HCT116 (cell line): ENCODE measurements around the gene SPHKAP. TPM values are rescaled to one million over a fixed set of nuclear protein-coding genes. Genes with fewer than 3 reads are reported as not detected.
"Not testable (repeated sequence)": the region's sequence is repeated elsewhere in the genome, so short reads cannot be mapped to it uniquely, and the experiment has no call there.

ENCODE experiments used
- ATAC-seq: fragments of 200-7000 bp; cut with Tn5 transposase; 2 replicates; pipeline ENCODE4 v1.9.1; 2020; ENCODE audit warnings: mild to moderate bottlenecking, moderate library complexity
- BruUV-seq: library from RNA; stranded (reverse); fragments of 400-500 nt; replicated peaks from 2 replicates; lab custom pipeline; 2021; lab: Mats Ljungman, UMichigan
- CTCF ChIA-PET: fragments of 300-600 bp; sonication (Branson Sonifier 250); formaldehyde crosslinking; loops from one replicate; lab custom pipeline; 2021; ENCODE audit warnings: antibody characterized with exemption; lab: Charles Lee
- POLR2A ChIA-PET: fragments of 300-600, 350-600 bp; sonication (Branson Sonifier 250); formaldehyde crosslinking; loops from one replicate; lab custom pipeline; 2021; ENCODE audit warnings: antibody characterized with exemption; lab: Charles Lee
- RAD21 ChIA-PET, 2 experiments: fragments of 300-600 bp; sonication (Branson Sonifier 250); formaldehyde crosslinking; loops; one replicate each; lab custom pipeline; 2023; ENCODE audit warnings: low total read pairs in 2 of 2; ENCODE audit not compliant: uncharacterized antibody in 2 of 2, unreplicated experiment in 2 of 2, low non-redundant PET in 1 of 2; lab: Charles Lee
- DNase-seq: peaks from one replicate; pipeline ENCODE4 v3.0.0-alpha.2; 2010; ENCODE audit warnings: low read depth, low spot score
- H2AFZ ChIP-seq: fragments of 200-600 bp; shearing (Covaris generic), sonication (generic); 2 replicates; pipeline ENCODE4 v1.6.1; 2017; ENCODE audit warnings: low read depth, mixed run types, mixed read lengths, antibody characterized with exemption, low read length; ENCODE audit not compliant: poor library complexity, severe bottlenecking
- H3K27ac ChIP-seq: 2 replicates; pipeline ENCODE4 v1.5.1; 2012; ENCODE audit warnings: low read depth, low read length
- H3K27me3 ChIP-seq: fragments of 200-600 bp; sonication (generic); 2 replicates; pipeline ENCODE4 v1.6.1; 2016; ENCODE audit warnings: mixed run types, low read length, mixed read lengths; ENCODE audit not compliant: insufficient read depth
- H3K36me3 ChIP-seq, 2 experiments: fragments of 200-500 bp in 1 of 2; fragments of 200-600 bp in 1 of 2; sonication (Bioruptor generic) in 1 of 2; sonication (generic) in 1 of 2; 2 replicates each; pipeline versions ENCODE4 v1.5.1 to v1.6.1; 2014 to 2016; ENCODE audit warnings: low read length in 2 of 2, inconsistent platforms in 1 of 2, mixed read lengths in 1 of 2, mixed run types in 1 of 2; ENCODE audit not compliant: insufficient read depth in 2 of 2, control insufficient read depth in 1 of 2
- H3K4me1 ChIP-seq, 2 experiments: fragments of 200-600 bp in 1 of 2; sonication (generic) in 1 of 2; 2 replicates each; pipeline versions ENCODE4 v1.5.1 to v1.6.1; 2012 to 2017; ENCODE audit warnings: low read length in 2 of 2, inconsistent platforms in 1 of 2, mild to moderate bottlenecking in 1 of 2, mixed read lengths in 1 of 2, mixed run types in 1 of 2, moderate library complexity in 1 of 2; ENCODE audit not compliant: insufficient read depth in 2 of 2, control insufficient read depth in 1 of 2
- H3K4me2 ChIP-seq: fragments of 200-600 bp; sonication (generic); 2 replicates; pipeline ENCODE4 v1.6.1; 2017; ENCODE audit warnings: mixed run types, low read length, mixed read lengths
- H3K4me3 ChIP-seq, 2 experiments: fragments of 200-600 bp in 1 of 2; sonication (generic) in 1 of 2; replicated peaks in 1 of 2; 2 replicates each; pipeline ENCODE4 v1.5.1; 2011 to 2016; ENCODE audit warnings: low read length in 2 of 2, control low read depth in 1 of 2, low read depth in 1 of 2, mild to moderate bottlenecking in 1 of 2, mixed read lengths in 1 of 2, mixed run types in 1 of 2
- H3K79me2 ChIP-seq: fragments of 200-600 bp; sonication (generic); 2 replicates; pipeline ENCODE4 v1.6.1; 2017; ENCODE audit warnings: mild to moderate bottlenecking, mixed run types, low read length, moderate library complexity, mixed read lengths; ENCODE audit not compliant: insufficient read depth
- H3K9ac ChIP-seq: fragments of 200-600 bp; sonication (generic); 2 replicates; pipeline ENCODE4 v1.6.1; 2016; ENCODE audit warnings: low read length, mixed read lengths
- H3K9me2 ChIP-seq: fragments of 200-600 bp; sonication (generic), shearing (Covaris generic); 2 replicates; pipeline ENCODE4 v1.6.1; 2017; ENCODE audit warnings: mixed run types, mild to moderate bottlenecking, moderate library complexity; ENCODE audit not compliant: insufficient read depth
- H3K9me3 ChIP-seq, 2 experiments: fragments of 200-500 bp in 1 of 2; fragments of 200-600 bp in 1 of 2; sonication (Bioruptor generic) in 1 of 2; sonication (generic) in 1 of 2; 2 replicates each; pipeline ENCODE4 v1.6.1; 2014 to 2017; ENCODE audit warnings: low read length in 2 of 2, mixed read lengths in 2 of 2, inconsistent platforms in 1 of 2, low read depth in 1 of 2, mild to moderate bottlenecking in 1 of 2, mixed run types in 1 of 2, moderate library complexity in 1 of 2; ENCODE audit not compliant: control insufficient read depth in 1 of 2, insufficient read depth in 1 of 2
- H4K20me1 ChIP-seq: fragments of 200-600 bp; sonication (generic), shearing (Covaris generic); 2 replicates; pipeline ENCODE4 v1.6.1; 2017; ENCODE audit warnings: mixed run types, mild to moderate bottlenecking, moderate library complexity; ENCODE audit not compliant: insufficient read depth
- ATF3 ChIP-seq: IDR thresholded peaks from 2 replicates; pipeline ENCODE4 v1.6.1; 2012
- CBX3 ChIP-seq: IDR thresholded peaks from 2 replicates; pipeline ENCODE4 v1.6.1; 2012; ENCODE audit warnings: low read depth
- CEBPB ChIP-seq: IDR thresholded peaks from 2 replicates; pipeline ENCODE4 v1.6.1; 2012; ENCODE audit warnings: low read depth
- EGR1 ChIP-seq: IDR thresholded peaks from 2 replicates; pipeline ENCODE4 v1.6.1; 2012; ENCODE audit warnings: low read depth
- ELF1 ChIP-seq: IDR thresholded peaks from 2 replicates; pipeline ENCODE4 v1.6.1; 2012; ENCODE audit warnings: low read depth, borderline replicate concordance
- EZH2 ChIP-seq: fragments of 200-600 bp; sonication (generic); IDR thresholded peaks from 2 replicates; pipeline ENCODE4 v1.6.1; 2017; ENCODE audit warnings: antibody characterized with exemption, mixed run types
- EZH2phosphoT487 ChIP-seq: fragments of 200-600 bp; IDR thresholded peaks from 2 replicates; pipeline ENCODE4 v1.6.1; 2018; ENCODE audit warnings: antibody characterized with exemption, borderline replicate concordance
- JUND ChIP-seq: IDR thresholded peaks from 2 replicates; pipeline ENCODE4 v1.6.1; 2012
- MAX ChIP-seq: IDR thresholded peaks from 2 replicates; pipeline ENCODE4 v1.6.1; 2012
- POLR2AphosphoS5 ChIP-seq: IDR thresholded peaks from 2 replicates; pipeline ENCODE4 v1.6.1; 2011; ENCODE audit warnings: mild to moderate bottlenecking, low read depth, low read length, moderate library complexity
- RAD21 ChIP-seq: IDR thresholded peaks from 2 replicates; pipeline ENCODE4 v1.6.1; 2012; ENCODE audit warnings: low read depth, mild to moderate bottlenecking
- REST ChIP-seq: IDR thresholded peaks from 2 replicates; pipeline ENCODE4 v1.6.1; 2012; ENCODE audit warnings: low read depth
- SIN3A ChIP-seq: IDR thresholded peaks from 2 replicates; pipeline ENCODE4 v1.6.1; 2012; ENCODE audit warnings: low read depth
- TCF7L2 ChIP-seq: IDR thresholded peaks from 2 replicates; pipeline ENCODE4 v1.7.0; 2011; ENCODE audit warnings: borderline replicate concordance, inconsistent platforms; ENCODE audit not compliant: insufficient read depth, insufficient read length; ENCODE audit errors: extremely low read depth
- YY1 ChIP-seq: IDR thresholded peaks from 2 replicates; pipeline ENCODE4 v1.6.1; 2011; ENCODE audit warnings: low read length, low read depth, moderate library complexity, mild to moderate bottlenecking; ENCODE audit not compliant: insufficient replicate concordance; ENCODE audit errors: extremely low read depth
- intact Hi-C: fragments of 100-400 bp; cut with micrococcal nuclease; formaldehyde crosslinking; loops from 2 replicates; pipeline ENCODE4 v1.10.0; 2022
- total RNA-seq: library from RNA; stranded (reverse); gene quantifications from one replicate; pipeline ENCODE4 v1.2.1, GENCODE V29; 2021; ENCODE audit not compliant: unreplicated experiment
- TF ChIP-seq, protein P1 (sequence below): IDR thresholded peaks from 2 replicates; pipeline ENCODE4 v1.6.1; 2011; ENCODE audit warnings: mild to moderate bottlenecking, low read length, moderate library complexity; ENCODE audit not compliant: insufficient replicate concordance; ENCODE audit errors: extremely low read depth

SPHKAP gene
- total RNA-seq, 1 experiment from 2014 or later = not detected

GRCh38 chr2:228076695-228077094 lies 104.8 kb downstream of the SPHKAP start:
- DNase-seq, H4K20me1 ChIP-seq, ATAC-seq, BruUV-seq, H3K4me3 ChIP-seq, RAD21 ChIA-PET, H3K9me2 ChIP-seq, H3K27me3 ChIP-seq, H3K9ac ChIP-seq, H3K9me3 ChIP-seq, intact Hi-C loops, H3K4me1 ChIP-seq, H3K79me2 ChIP-seq, POLR2A ChIA-PET, H3K4me2 ChIP-seq, H2AFZ ChIP-seq, CTCF ChIA-PET, H3K27ac ChIP-seq, H3K36me3 ChIP-seq: not testable (repeated sequence)

DNA sequence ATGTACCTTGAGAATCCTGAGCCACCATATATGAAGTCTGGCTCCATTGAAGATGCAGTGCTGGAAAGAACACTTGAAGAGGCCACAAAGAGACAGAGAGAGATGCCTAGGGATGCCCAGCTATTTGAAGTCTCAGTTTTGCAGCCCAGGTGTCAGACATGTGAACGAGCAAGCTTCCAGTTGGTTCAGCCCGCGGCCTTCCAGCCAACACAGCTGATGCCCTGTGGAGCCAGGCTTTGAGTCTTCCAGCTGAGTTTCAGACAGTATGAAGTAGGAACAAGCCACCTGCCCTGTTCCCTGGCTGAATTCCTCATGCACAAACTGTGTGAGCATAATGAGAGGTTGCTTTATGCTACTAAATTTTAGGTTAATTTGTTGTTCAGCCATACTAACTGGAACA lies 108.8 kb downstream of the SPHKAP start:
- no peak for ATAC-seq
- DNase-seq = no peak
- intact Hi-C loops = no loop called here
- no peak overlapping the region for H3K27ac ChIP-seq
- H3K4me1 ChIP-seq = no peaks in the 10 kb centered on the region
- H3K27me3 ChIP-seq = no peaks in the 10 kb centered on the region
- ChIA-PET POLR2A (no interaction called here), CTCF (no interaction called here), RAD21 (no interaction called here)
- no peaks in the 10 kb centered on the region for H4K20me1 ChIP-seq
- H3K9me2 ChIP-seq = no peaks in the 10 kb centered on the region
- no peaks in the 10 kb centered on the region for H3K79me2 ChIP-seq
- H3K9me3 ChIP-seq = no peaks in the 10 kb centered on the region
- H3K4me2 ChIP-seq = no peak overlapping the region
- no peak overlapping the region for H3K4me3 ChIP-seq
- no peak overlapping the region for H2AFZ ChIP-seq
- H3K9ac ChIP-seq = no peak overlapping the region
- no peaks in the 10 kb centered on the region for H3K36me3 ChIP-seq
- no TSS peak for BruUV-seq
- TF ChIP-seq EGR1 = no peak
- TF ChIP-seq CBX3 = no peak
- no peak for TF ChIP-seq EZH2phosphoT487
- TF ChIP-seq POLR2AphosphoS5 = no peak
- TF ChIP-seq YY1 = no peak
- TF ChIP-seq ATF3 = no peak
- no peak for TF ChIP-seq RAD21
- TF ChIP-seq SIN3A = no peak
- no peak for TF ChIP-seq TCF7L2
- TF ChIP-seq JUND = no peak
- no peak for TF ChIP-seq EZH2
- TF ChIP-seq, protein P1, sequence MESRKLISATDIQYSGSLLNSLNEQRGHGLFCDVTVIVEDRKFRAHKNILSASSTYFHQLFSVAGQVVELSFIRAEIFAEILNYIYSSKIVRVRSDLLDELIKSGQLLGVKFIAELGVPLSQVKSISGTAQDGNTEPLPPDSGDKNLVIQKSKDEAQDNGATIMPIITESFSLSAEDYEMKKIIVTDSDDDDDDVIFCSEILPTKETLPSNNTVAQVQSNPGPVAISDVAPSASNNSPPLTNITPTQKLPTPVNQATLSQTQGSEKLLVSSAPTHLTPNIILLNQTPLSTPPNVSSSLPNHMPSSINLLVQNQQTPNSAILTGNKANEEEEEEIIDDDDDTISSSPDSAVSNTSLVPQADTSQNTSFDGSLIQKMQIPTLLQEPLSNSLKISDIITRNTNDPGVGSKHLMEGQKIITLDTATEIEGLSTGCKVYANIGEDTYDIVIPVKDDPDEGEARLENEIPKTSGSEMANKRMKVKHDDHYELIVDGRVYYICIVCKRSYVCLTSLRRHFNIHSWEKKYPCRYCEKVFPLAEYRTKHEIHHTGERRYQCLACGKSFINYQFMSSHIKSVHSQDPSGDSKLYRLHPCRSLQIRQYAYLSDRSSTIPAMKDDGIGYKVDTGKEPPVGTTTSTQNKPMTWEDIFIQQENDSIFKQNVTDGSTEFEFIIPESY = no peak
- TF ChIP-seq REST = no peak
- no peak for TF ChIP-seq MAX
- no peak for TF ChIP-seq CEBPB
- TF ChIP-seq ELF1 = no peak
